DOHH2 (cell line): ENCODE results near the gene SHCBP1L.

Source experiments
- H3F3A ChIP-seq: fragments of 200-600 bp; sonication (generic), shearing (Covaris generic); 2 replicates; pipeline ENCODE4 v1.6.0; 2016; ENCODE audit warnings: antibody characterized with exemption, mild to moderate bottlenecking; ENCODE audit not compliant: control insufficient read depth, insufficient read depth
- H3K27ac ChIP-seq: fragments of 200-600 bp; sonication (generic); 2 replicates; pipeline ENCODE4 v1.5.1; 2014; ENCODE audit warnings: low read depth, mild to moderate bottlenecking, low read length, moderate library complexity
- H3K27me3 ChIP-seq: fragments of 200-600 bp; sonication (generic); 2 replicates; pipeline ENCODE4 v1.6.1; 2014; ENCODE audit warnings: mild to moderate bottlenecking, low read length, mixed read lengths; ENCODE audit not compliant: control insufficient read depth
- H3K36me3 ChIP-seq: fragments of 200-600 bp; sonication (generic); 2 replicates; pipeline ENCODE4 v1.6.1; 2014; ENCODE audit warnings: mild to moderate bottlenecking, low read length, moderate library complexity, mixed read lengths; ENCODE audit not compliant: control insufficient read depth
- H3K4me1 ChIP-seq: fragments of 200-600 bp; sonication (generic); 2 replicates; pipeline ENCODE4 v1.6.1; 2014; ENCODE audit warnings: mild to moderate bottlenecking, low read length, mixed read lengths; ENCODE audit not compliant: control insufficient read depth
- H3K4me2 ChIP-seq: fragments of 200-600 bp; sonication (generic); 2 replicates; pipeline ENCODE4 v1.6.0; 2014; ENCODE audit warnings: mild to moderate bottlenecking, low read length, moderate library complexity
- H3K4me3 ChIP-seq: fragments of 200-600 bp; sonication (generic); 2 replicates; pipeline ENCODE4 v1.5.1; 2014; ENCODE audit warnings: mild to moderate bottlenecking, low read length, mixed read lengths
- H3K79me2 ChIP-seq: fragments of 200-600 bp; sonication (generic); 2 replicates; pipeline ENCODE4 v1.6.1; 2014; ENCODE audit warnings: mild to moderate bottlenecking, low read length, mixed read lengths; ENCODE audit not compliant: control insufficient read depth
- H3K9me2 ChIP-seq: fragments of 200-600 bp; sonication (generic); replicated peaks from 2 replicates; pipeline ENCODE4 v1.6.1; 2014; ENCODE audit warnings: mild to moderate bottlenecking, low read length, mixed read lengths; ENCODE audit not compliant: control insufficient read depth
- H3K9me3 ChIP-seq: fragments of 200-600 bp; sonication (generic); 2 replicates; pipeline ENCODE4 v1.6.1; 2014; ENCODE audit warnings: antibody characterized with exemption, low read length, mixed read lengths; ENCODE audit not compliant: control insufficient read depth, insufficient read depth
- H4K20me1 ChIP-seq: fragments of 200-600 bp; sonication (generic); 2 replicates; pipeline ENCODE4 v1.6.0; 2014; ENCODE audit warnings: low read depth, mild to moderate bottlenecking, antibody characterized with exemption, low read length, moderate library complexity; ENCODE audit not compliant: control insufficient read depth, insufficient read depth
- CTCF ChIP-seq: fragments of 200-600 bp; sonication (generic); IDR thresholded peaks from one replicate; pipeline ENCODE4 v1.5.1; 2014; ENCODE audit warnings: antibody characterized with exemption, mild to moderate bottlenecking, low read depth, low read length; ENCODE audit not compliant: poor library complexity, severe bottlenecking
- EZH2phosphoT487 ChIP-seq: fragments of 200-600 bp; sonication (generic); IDR thresholded peaks from 2 replicates; pipeline ENCODE4 v1.6.1; 2017; ENCODE audit warnings: borderline replicate concordance, mild to moderate bottlenecking, antibody characterized with exemption, low read length, moderate library complexity, mixed read lengths

Gene SHCBP1L

DNA sequence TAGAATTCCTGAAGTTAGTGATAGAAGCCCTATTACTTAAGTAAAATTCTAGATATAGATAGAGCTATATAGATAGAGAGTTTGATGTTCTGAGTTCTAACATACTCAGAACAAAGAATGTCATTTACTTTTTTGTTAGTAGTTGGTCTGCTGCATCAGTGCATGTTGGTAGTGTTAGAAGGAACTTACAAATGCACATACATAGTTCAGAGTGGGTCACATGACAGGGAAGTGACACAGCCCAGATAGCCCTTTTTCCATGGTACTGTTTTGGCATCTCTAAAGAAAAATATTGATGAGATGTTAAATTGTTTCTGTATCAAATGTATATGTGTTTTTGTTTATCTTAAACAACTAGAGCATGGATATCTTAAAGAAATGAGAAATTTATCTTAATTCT is 68.1 kb downstream of the SHCBP1L start:
- Histone ChIP-seq H3K27ac (no peak overlapping the region), H3F3A (peaks cover 62% of the 10 kb centered on the region), H3K36me3 (peaks cover 92% of the 10 kb centered on the region), H3K9me2 (no peaks in the 10 kb centered on the region), H4K20me1 (peaks cover 3% of the 10 kb centered on the region), H3K27me3 (no peaks in the 10 kb centered on the region), H3K4me3 (no peak overlapping the region), H3K9me3 (no peaks in the 10 kb centered on the region), H3K4me2 (no peak overlapping the region), H3K4me1 (no peaks in the 10 kb centered on the region), H3K79me2 (no peaks in the 10 kb centered on the region)
- TF ChIP-seq EZH2phosphoT487 (no peak), CTCF (no peak)

GRCh38 chr1:182877842-182878241 is 75.1 kb downstream of the SHCBP1L start:
- no peaks in the 10 kb centered on the region for H3K4me1 ChIP-seq
- H3F3A ChIP-seq: peaks cover 16% of the 10 kb centered on the region; the same call in 1 of the 2 replicates
- no peaks in the 10 kb centered on the region for H3K9me3 ChIP-seq
- peaks cover 99% of the 10 kb centered on the region for H3K36me3 ChIP-seq
- no peak for TF ChIP-seq EZH2phosphoT487
- no peak for TF ChIP-seq CTCF
- H3K4me3 ChIP-seq: no peak overlapping the region
- peaks cover 9% of the 10 kb centered on the region; the same call in 1 of the 2 replicates for H4K20me1 ChIP-seq
- no peaks in the 10 kb centered on the region; the same call in 1 of the 2 replicates for H3K79me2 ChIP-seq
- no peaks in the 10 kb centered on the region for H3K9me2 ChIP-seq
- H3K27ac ChIP-seq: no peak overlapping the region
- no peaks in the 10 kb centered on the region for H3K27me3 ChIP-seq
- no peak overlapping the region for H3K4me2 ChIP-seq

DNA sequence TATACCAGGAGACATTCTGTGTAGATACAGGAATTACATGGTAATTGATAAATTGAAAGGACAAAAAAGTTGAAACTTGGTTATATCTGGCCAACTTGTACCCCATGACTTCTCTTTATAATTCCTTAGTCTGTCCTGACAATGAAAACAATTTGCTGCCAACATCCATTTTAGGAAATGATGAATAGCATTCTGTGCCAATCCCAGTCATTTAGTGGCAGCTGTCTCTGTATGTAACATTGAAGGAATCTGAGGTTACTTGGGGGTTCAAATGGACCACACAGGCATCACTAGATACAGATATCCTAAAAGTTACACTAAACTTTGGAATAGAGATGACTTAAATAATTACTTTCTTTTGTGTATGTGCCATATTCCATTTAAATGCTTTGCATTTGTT is 75.6 kb downstream of the SHCBP1L start:
- Histone ChIP-seq H3F3A (peaks cover 16% of the 10 kb centered on the region; the same call in 1 of the 2 replicates), H3K9me2 (no peaks in the 10 kb centered on the region), H4K20me1 (peaks cover 9% of the 10 kb centered on the region; the same call in 1 of the 2 replicates), H3K27ac (no peak overlapping the region), H3K27me3 (no peaks in the 10 kb centered on the region), H3K4me3 (no peak overlapping the region), H3K4me1 (no peaks in the 10 kb centered on the region), H3K9me3 (no peaks in the 10 kb centered on the region), H3K36me3 (peaks cover 100% of the 10 kb centered on the region), H3K79me2 (no peaks in the 10 kb centered on the region; the same call in 1 of the 2 replicates), H3K4me2 (no peak overlapping the region)
- TF ChIP-seq EZH2phosphoT487 (no peak), CTCF (no peak)
